H54 (cell line): ENCODE measurements around the gene LRRC37A2.
"Not testable (repeated sequence)": the region's sequence is repeated elsewhere in the genome, so short reads cannot be mapped to it uniquely, and the experiment has no call there.

ENCODE experiments used
- DNase-seq: peaks from one replicate; pipeline ENCODE4 v3.0.0; 2011; ENCODE audit warnings: low spot score, mixed read lengths; ENCODE audit not compliant: insufficient read length
- FAIRE-seq: peaks from 3 replicates; lab custom pipeline; 2011; peaks lifted over from hg19 to GRCh38; lab: Jason Lieb, UNC

The LRRC37A2 gene

DNA sequence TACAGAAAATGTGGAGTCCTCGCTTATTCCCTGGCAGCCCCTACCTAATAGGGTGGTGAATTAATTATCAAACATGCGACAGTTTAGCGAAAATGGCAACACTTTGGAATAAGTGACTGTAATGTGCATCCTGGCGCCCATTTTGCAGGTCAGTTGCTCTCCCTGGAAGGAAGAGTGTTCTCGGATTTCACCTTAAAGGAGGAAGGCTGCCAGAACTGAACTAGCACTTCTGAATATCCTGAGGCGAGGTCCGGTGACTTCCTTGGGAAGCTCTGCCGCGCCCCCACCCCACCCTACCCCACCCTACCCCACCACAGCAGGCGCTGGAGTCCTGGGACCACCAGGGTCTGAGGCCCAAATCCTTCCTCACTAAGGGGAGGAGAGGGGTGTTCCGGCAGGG lies at the start of gene LRRC37A2:
Gene LRRC37A2 (plus strand): TSS at position 301 of the 400 bp plus-strand sequence. CDS start 245 bp downstream, outside the sequence.
- not testable (repeated sequence) for DNase-seq, FAIRE-seq

GRCh38 chr17:46467618-46468017 lies 44.6 kb upstream of the LRRC37A2 start:
- DNase-seq = not testable (repeated sequence)
- FAIRE-seq = peak; percentile 89

GRCh38 chr17:46474489-46474888 lies 37.8 kb upstream of the LRRC37A2 start:
- peak; percentile 84 for FAIRE-seq
- DNase-seq = not testable (repeated sequence)

DNA sequence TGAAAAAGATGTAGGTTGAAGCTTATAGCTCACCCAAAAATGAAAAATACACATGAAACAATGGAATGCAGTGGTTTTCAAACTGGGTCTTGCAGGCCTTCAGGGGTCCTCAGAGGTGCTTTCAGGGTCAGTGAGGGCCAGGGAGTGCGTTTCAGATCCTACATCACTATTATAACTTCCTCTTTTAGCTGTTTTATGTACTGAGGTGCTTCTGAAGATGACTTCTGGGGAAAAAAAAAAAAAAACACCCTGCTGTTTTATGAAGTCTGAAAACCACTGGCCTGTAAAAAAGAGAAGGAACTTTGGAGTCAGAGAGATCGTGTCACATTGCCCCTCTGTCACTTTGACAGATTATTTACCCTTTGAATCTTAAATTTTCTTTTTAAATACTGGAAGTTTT lies 36.7 kb upstream of the LRRC37A2 start:
- FAIRE-seq = not testable (repeated sequence)

GRCh38 chr17:46478823-46479222 lies 33.4 kb upstream of the LRRC37A2 start:
- FAIRE-seq = peak; percentile 81
- DNase-seq = not testable (repeated sequence)

More for the DNA sequence above, 36.7 kb upstream of the LRRC37A2 start:
- not testable (repeated sequence) for DNase-seq

DNA sequence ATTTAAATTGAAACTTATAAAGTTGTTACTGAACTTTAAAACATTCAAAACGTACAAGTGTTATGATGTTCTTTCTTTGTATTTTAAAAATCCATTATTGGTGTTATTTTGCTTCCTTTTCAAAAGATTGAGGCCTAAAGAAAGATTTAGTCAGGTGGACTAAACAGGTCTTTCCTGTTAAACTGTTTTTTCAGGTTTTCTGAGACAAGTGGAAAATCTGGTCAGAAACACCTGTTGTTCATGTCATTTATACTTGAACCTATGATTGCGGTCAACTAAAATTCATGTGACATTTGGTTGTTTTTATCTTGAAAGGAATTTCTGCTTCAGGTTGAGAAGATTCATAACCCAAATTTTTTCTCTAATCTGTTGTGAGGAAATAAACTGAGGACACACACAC lies 31.0 kb upstream of the LRRC37A2 start:
- DNase-seq, FAIRE-seq: not testable (repeated sequence)

DNA sequence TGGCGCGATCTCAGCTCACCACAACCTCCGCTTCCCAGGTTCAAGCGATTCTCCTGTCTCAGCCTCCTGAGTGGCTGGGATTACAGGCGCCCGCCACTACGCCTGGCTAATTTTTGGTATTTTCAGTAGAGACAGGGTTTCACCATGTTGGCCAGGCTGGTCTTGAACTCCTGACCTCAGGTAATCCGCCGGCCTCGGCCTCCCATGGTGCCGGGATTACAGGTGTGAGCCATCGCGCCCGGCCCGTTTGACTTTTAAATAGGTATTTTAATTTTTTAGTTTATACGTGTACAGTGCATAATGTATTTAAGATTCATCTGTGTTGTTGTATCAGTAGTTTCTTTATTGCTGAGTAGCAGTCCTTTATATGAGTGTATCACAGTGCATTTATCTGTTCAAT lies 20.2 kb upstream of the LRRC37A2 start:
- not testable (repeated sequence) for DNase-seq, FAIRE-seq

DNA sequence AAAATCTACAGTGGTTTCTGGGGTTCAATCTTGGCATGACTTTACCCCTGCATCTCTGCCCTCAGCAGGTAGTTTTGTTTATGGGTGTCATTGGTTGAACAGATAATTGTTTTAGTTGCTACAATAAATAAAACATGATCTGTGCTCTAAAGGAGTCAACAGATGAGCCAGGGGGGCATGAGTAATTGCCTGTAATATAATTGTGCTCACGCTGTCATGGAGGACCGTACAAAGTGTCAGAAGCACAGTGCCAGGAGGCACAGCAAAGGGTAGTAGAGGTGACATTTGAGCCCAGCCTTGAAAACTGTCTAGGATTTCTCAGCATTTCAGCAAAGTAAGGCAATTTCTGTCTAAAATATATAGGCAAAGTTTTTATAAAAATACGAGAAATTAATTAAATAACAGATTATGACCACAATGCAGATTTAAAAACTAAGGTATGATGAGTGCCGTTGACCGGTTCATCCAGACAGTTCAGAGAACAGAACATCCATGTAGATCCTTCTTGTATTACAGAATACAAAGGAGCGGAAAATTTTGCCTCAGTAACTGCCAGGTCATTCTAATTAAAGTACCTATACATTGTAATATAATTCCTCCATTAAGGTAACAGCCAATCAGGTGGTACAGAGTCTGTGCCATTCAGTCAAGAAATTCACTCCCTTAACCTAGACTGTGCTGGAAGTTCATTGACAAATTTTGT lies 12.7 kb upstream of the LRRC37A2 start:
- not testable (repeated sequence) for DNase-seq
- FAIRE-seq = peak; percentile 50

GRCh38 chr17:46505896-46506295 lies 6.4 kb upstream of the LRRC37A2 start:
- not testable (repeated sequence) for FAIRE-seq

GRCh38 chr17:46534716-46535115 lies 22.4 kb downstream of the LRRC37A2 start:
- DNase-seq, FAIRE-seq: not testable (repeated sequence)

More at GRCh38 chr17:46505896-46506295, 6.4 kb upstream of the LRRC37A2 start:
- not testable (repeated sequence) for DNase-seq

DNA sequence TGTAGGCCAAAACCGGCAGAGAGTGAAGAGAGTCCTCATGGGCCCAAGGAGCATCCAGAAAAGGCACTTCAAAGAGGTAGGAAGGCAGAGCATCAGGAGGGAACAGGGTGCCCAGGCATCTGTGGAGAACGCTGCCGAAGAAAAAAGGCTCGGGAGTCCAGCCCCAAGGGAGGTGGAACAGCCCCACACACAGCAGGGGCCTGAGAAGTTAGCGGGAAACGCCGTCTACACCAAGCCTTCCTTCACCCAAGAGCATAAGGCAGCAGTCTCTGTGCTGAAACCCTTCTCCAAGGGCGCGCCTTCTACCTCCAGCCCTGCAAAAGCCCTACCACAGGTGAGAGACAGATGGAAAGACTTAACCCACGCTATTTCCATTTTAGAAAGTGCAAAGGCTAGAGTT lies 36.3 kb downstream of the LRRC37A2 start:
- FAIRE-seq = not testable (repeated sequence)

GRCh38 chr17:46559155-46559554 lies 46.9 kb downstream of the LRRC37A2 start:
- not testable (repeated sequence) for FAIRE-seq, DNase-seq

More for the DNA sequence above, 36.3 kb downstream of the LRRC37A2 start:
- DNase-seq = not testable (repeated sequence)

DNA sequence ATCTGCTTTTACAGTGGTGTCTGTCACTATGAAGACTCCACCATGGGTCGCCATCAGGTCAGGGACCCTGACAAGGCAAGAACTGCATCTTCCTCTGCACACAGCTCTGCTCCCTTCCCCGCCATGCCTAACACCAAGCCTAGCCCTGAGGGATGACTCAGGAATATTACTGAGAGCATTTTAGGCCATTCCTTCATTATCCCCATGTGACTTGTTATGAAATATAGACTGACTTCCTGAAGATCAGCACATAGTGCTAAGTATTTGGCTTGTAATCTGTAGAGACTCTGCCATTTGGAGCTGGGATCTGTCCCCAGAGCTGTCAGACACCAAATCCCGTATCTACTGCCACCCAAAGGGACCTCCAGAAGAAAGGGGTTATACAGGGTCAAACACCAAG lies 47.8 kb downstream of the LRRC37A2 start:
- not testable (repeated sequence) for FAIRE-seq, DNase-seq

- not testable (repeated sequence) for DNase-seq, FAIRE-seq
Measured at GRCh38 chr17:46566284-46566683, 54.0 kb downstream of the LRRC37A2 start.

DNA sequence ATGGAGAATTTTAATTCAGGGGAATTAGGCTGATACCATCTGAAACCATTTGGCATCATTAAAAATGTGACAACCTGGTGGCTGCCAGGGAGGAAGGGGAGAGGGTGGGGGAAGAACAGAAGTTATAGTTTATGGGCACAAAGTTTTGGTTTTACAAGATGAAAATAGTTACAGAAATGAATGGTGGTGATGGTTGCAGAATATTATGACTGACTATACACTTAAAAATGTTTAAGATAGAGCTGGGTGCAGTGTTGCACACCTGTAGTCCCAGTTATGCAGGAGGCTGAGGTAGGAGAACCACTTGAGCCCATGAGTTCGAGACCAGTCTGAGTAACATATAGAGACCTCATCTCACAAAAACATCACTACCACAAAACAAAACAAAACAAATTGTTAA lies 54.7 kb downstream of the LRRC37A2 start:
- not testable (repeated sequence) for DNase-seq
- FAIRE-seq = peak; percentile 64

GRCh38 chr17:46571796-46572195 lies 59.5 kb downstream of the LRRC37A2 start:
- not testable (repeated sequence) for DNase-seq, FAIRE-seq

GRCh38 chr17:46579083-46580075 lies 67.1 kb downstream of the LRRC37A2 start, which contains the start of gene ARL17A:
TSS of gene ARL17A (minus strand) at chr17:46579691. CDS start at chr17:46576322, 3,369 bp downstream.
- peak; percentile 97 for FAIRE-seq
- DNase-seq = not testable (repeated sequence)

- DNase-seq, FAIRE-seq: not testable (repeated sequence)
Measured at GRCh38 chr17:46580082-46580481, 67.8 kb downstream of the LRRC37A2 start.

DNA sequence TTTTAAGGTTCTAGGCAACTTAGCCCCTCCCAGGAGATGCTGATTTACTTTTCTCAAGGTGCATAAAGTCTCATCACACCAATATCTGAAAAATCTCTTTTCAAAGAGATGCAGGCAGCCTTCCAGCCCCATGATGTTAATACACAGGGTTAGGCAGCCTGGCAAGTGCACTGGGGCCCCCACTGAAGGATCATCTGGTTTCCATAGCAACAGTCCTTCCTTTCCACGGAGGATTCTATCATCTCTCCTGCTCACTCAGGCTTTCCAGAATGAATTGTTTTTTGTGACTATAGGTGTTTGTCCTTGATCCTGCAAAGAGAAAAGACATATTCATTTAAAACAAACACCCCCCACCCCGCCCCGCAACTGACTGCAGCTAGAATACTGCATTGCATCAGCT lies 73.2 kb downstream of the LRRC37A2 start:
- not testable (repeated sequence) for FAIRE-seq, DNase-seq
